ENCODE measurements around the gene MRAP2.

GRCh38 chr6:84035484-84035883, 1.9 kb downstream of the MRAP2 start:
- TF ChIP-seq POLR2A (IDR thresholded peaks at IDR 0.05; ENCODE audit: low read depth, low read length) (no peak), POLR2AphosphoS5 (IDR thresholded peaks at IDR 0.05; ENCODE audit: low read depth, low read length) (no peak)

Measured in GM12892 (cell line).